ENCODE data around the gene TIMM50. TPM values are rescaled to one million over a fixed set of nuclear protein-coding genes. Genes with fewer than 3 reads are reported as not detected.

The TIMM50 gene
- total RNA-seq, 1 experiment from 2014 or later = 97.2 TPM

DNA sequence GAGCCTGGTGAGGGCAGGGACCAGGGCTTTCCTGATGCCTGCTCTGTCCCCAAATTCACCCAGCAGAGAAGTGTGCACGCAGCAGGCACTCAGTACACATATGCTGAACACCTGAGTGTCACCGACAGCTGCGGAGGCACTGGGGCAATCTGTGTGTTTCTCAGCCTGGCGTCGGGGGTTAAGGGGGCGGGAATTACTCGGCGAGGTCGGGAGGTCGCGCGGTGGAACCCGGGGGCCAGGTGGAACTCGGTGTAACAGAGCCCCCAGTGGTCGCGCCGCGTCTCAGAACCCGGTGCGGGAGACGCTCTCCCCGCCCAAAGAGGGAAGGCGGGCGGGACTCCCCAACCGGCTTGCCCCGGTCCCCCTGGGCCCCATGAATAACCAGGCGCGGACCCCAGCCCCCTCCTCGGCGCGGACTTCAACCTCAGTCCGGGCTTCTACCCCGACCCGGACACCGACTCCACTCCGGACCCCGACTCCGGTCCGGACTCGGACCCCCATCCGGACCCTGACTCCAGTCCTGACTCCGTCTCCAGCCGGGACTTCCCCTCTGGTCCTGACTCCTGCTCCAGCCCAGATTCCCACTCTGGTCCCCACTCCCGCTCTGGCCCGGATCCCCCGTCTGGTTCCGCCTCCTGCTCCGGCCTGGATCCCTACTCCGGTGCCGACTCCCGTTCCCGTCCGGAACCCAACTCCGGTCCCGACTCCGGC lies 34.4 kb downstream of the TIMM50 start, which contains the start of gene SELENOV:
Gene SELENOV, plus strand, starts transcription at position 300 of the 711 bp plus-strand sequence. Its CDS starts 74 bp downstream, at position 374.
- BruUV-seq (replicated peaks) = no TSS peak
- TF ChIP-seq CTCF (conservative IDR thresholded peaks at IDR 0.05; ENCODE audit: low read depth, low read length) (no peak), EZH2 (IDR thresholded peaks at IDR 0.05; ENCODE audit: low read length, unreplicated experiment) (no peak), EZH2phosphoT487 (IDR thresholded peaks at IDR 0.05; ENCODE audit: borderline replicate concordance, low read length) (no peak)
- CTCF ChIA-PET = no interaction called here

DNA sequence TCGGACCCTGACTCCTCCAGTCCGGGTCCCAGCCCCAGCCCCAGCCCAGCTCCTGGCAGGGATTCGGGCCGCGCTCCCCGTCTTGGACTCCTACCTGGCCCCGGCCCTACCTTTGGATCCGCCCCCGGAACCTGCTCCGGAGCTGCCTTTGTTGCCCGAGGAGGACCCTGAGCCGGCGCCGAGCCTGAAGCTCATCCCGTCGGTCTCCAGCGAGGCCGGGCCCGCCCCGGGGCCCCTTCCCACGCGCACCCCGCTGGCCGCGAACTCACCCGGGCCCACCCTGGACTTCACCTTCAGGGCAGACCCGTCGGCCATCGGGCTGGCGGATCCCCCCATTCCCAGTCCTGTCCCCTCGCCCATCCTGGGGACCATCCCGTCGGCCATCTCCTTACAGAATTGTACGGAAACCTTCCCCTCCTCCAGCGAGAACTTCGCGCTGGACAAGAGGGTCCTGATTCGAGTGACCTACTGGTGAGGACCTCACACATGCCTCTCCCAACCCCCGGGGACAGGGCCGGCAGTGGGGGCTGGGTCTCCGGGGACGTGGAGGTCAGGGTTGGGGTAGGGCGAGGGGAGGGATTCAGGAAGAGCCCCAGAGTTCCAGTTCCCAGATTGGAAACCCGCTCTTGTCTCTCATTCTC lies 35.0 kb downstream of the TIMM50 start:
- H3K4me2 ChIP-seq (ENCODE audit: low read length) = no peak overlapping the region
- no peak overlapping the region for H2AFZ ChIP-seq (ENCODE audit: low read length)
- no TSS peak for BruUV-seq (replicated peaks)
- ChIA-PET CTCF (no interaction called here), POLR2A (ENCODE audit: unreplicated experiment) (no interaction called here)
- H3F3A ChIP-seq (ENCODE audit: low read length, unreplicated experiment) = no peaks in the 10 kb centered on the region
- TF ChIP-seq EZH2phosphoT487 (IDR thresholded peaks at IDR 0.05; ENCODE audit: borderline replicate concordance, low read length) = no peak
- no peak for TF ChIP-seq CTCF (conservative IDR thresholded peaks at IDR 0.05; ENCODE audit: low read depth, low read length)
- no peak for TF ChIP-seq EZH2 (IDR thresholded peaks at IDR 0.05; ENCODE audit: low read length, unreplicated experiment)
- no peak overlapping the region for H3K27ac ChIP-seq (ENCODE audit: low read length)
- H3K9ac ChIP-seq (ENCODE audit: low read length) = no peak overlapping the region
- no peaks in the 10 kb centered on the region for H4K20me1 ChIP-seq (ENCODE audit: low read length)
- peaks cover 5% of the 10 kb centered on the region; the same call in 1 of the 2 replicates for H3K27me3 ChIP-seq (ENCODE audit: low read length)
- no peak for ATAC-seq
- no peaks in the 10 kb centered on the region for H3K79me2 ChIP-seq (ENCODE audit: low read length)
- no peaks in the 10 kb centered on the region for H3K4me1 ChIP-seq (ENCODE audit: insufficient read depth, low read length)
- intact Hi-C loops (cut with micrococcal nuclease) = no loop called here
- no peaks in the 10 kb centered on the region for H3K36me3 ChIP-seq (ENCODE audit: low read depth, low read length)
- no peaks in the 10 kb centered on the region for H3K9me3 ChIP-seq (ENCODE audit: low read length)
- no peak overlapping the region for H3K4me3 ChIP-seq (ENCODE audit: low read length)
- no peaks in the 10 kb centered on the region for H3K9me2 ChIP-seq (replicated peaks; ENCODE audit: low read length)
- no peak for DNase-seq

More for the DNA sequence above, 34.4 kb downstream of the TIMM50 start, which contains the start of gene SELENOV:
- DNase-seq = no peak
- no peaks in the 10 kb centered on the region for H3K36me3 ChIP-seq (ENCODE audit: low read depth, low read length)
- H3K4me2 ChIP-seq (ENCODE audit: low read length) = no peak within 1 kb of the TSS
- no peak within 1 kb of the TSS for H3K4me3 ChIP-seq (ENCODE audit: low read length)
- no peaks in the 10 kb centered on the region for H3F3A ChIP-seq (ENCODE audit: low read length, unreplicated experiment)
- no peaks in the 10 kb centered on the region for H4K20me1 ChIP-seq (ENCODE audit: low read length)
- POLR2A ChIA-PET (ENCODE audit: unreplicated experiment) = no interaction called here
- no peak within 1 kb of the TSS for H3K27ac ChIP-seq (ENCODE audit: low read length)
- no peaks in the 10 kb centered on the region for H3K79me2 ChIP-seq (ENCODE audit: low read length)
- H3K9ac ChIP-seq (ENCODE audit: low read length) = no peak within 1 kb of the TSS
- no peaks in the 10 kb centered on the region for H3K9me3 ChIP-seq (ENCODE audit: low read length)
- H3K27me3 ChIP-seq (ENCODE audit: low read length) = peaks cover 5% of the 10 kb centered on the region; the same call in 1 of the 2 replicates
- no peaks in the 10 kb centered on the region for H3K4me1 ChIP-seq (ENCODE audit: insufficient read depth, low read length)
- H2AFZ ChIP-seq (ENCODE audit: low read length) = no peak within 1 kb of the TSS
- H3K9me2 ChIP-seq (replicated peaks; ENCODE audit: low read length) = no peaks in the 10 kb centered on the region
- peak; percentile 13; the same call in 1 of the 2 replicates for ATAC-seq
- intact Hi-C loops (cut with micrococcal nuclease) = no loop called here

- no peaks in the 10 kb centered on the region for H3K4me1 ChIP-seq (ENCODE audit: insufficient read depth, low read length)
- ChIA-PET POLR2A (ENCODE audit: unreplicated experiment) (no interaction called here), CTCF (no interaction called here)
- intact Hi-C loops (cut with micrococcal nuclease) = no loop called here
- H3K27me3 ChIP-seq (ENCODE audit: low read length) = peaks cover 5% of the 10 kb centered on the region; the same call in 1 of the 2 replicates
- no peak overlapping the region for H2AFZ ChIP-seq (ENCODE audit: low read length)
- no peak for ATAC-seq
- H3F3A ChIP-seq (ENCODE audit: low read length, unreplicated experiment) = no peaks in the 10 kb centered on the region
- H3K4me3 ChIP-seq (ENCODE audit: low read length) = no peak overlapping the region
- H3K9me3 ChIP-seq (ENCODE audit: low read length) = no peaks in the 10 kb centered on the region
- H3K9me2 ChIP-seq (replicated peaks; ENCODE audit: low read length) = no peaks in the 10 kb centered on the region
- no peaks in the 10 kb centered on the region for H3K79me2 ChIP-seq (ENCODE audit: low read length)
- BruUV-seq (replicated peaks) = no TSS peak
- H3K27ac ChIP-seq (ENCODE audit: low read length) = no peak overlapping the region
- H4K20me1 ChIP-seq (ENCODE audit: low read length) = no peaks in the 10 kb centered on the region
- no peaks in the 10 kb centered on the region for H3K36me3 ChIP-seq (ENCODE audit: low read depth, low read length)
- H3K9ac ChIP-seq (ENCODE audit: low read length) = no peak overlapping the region
- no peak for TF ChIP-seq EZH2 (IDR thresholded peaks at IDR 0.05; ENCODE audit: low read length, unreplicated experiment)
- no peak for TF ChIP-seq EZH2phosphoT487 (IDR thresholded peaks at IDR 0.05; ENCODE audit: borderline replicate concordance, low read length)
- TF ChIP-seq CTCF (conservative IDR thresholded peaks at IDR 0.05; ENCODE audit: low read depth, low read length) = no peak
- no peak overlapping the region for H3K4me2 ChIP-seq (ENCODE audit: low read length)
- DNase-seq = no peak
Measured at GRCh38 chr19:39516270-39516669, 35.6 kb downstream of the TIMM50 start.
